H9 (cell line): Measurements from ENCODE around the gene TCF15. TPM values are rescaled to one million over a fixed set of nuclear protein-coding genes. Genes with fewer than 3 reads are reported as not detected.
"Not testable (repeated sequence)": the region's sequence is repeated elsewhere in the genome, so short reads cannot be mapped to it uniquely, and the experiment has no call there.

Source experiments
- DNase-seq: peaks from one replicate; pipeline ENCODE4 v3.0.0-alpha.2; 2017
- H2AFZ ChIP-seq: one replicate; pipeline ENCODE4 v1.6.1; 2013; ENCODE audit warnings: mild to moderate bottlenecking, low read length, control low read depth, moderate library complexity
- H2AK5ac ChIP-seq: 2 replicates; pipeline ENCODE4 v1.6.1; 2013; ENCODE audit warnings: low read length, control low read depth, mixed read lengths; ENCODE audit not compliant: insufficient read length
- H2BK120ac ChIP-seq: one replicate; pipeline ENCODE4 v1.6.1; 2013; ENCODE audit warnings: low read depth, mild to moderate bottlenecking, low read length, control low read depth, inconsistent platforms; ENCODE audit not compliant: poor library complexity, severe bottlenecking
- H2BK12ac ChIP-seq: 2 replicates; pipeline ENCODE4 v1.6.1; 2013; ENCODE audit warnings: low read length, control low read depth, mixed read lengths, low read depth; ENCODE audit not compliant: insufficient read length
- H2BK15ac ChIP-seq: 2 replicates; pipeline ENCODE4 v1.6.1; 2013; ENCODE audit warnings: low read depth, low read length, control low read depth
- H2BK20ac ChIP-seq: one replicate; pipeline ENCODE4 v1.6.1; 2013; ENCODE audit warnings: low read depth, mild to moderate bottlenecking, low read length, control low read depth, inconsistent platforms; ENCODE audit not compliant: poor library complexity, severe bottlenecking
- H2BK5ac ChIP-seq: 2 replicates; pipeline ENCODE4 v1.6.1; 2013; ENCODE audit warnings: low read length, control low read depth, mixed read lengths; ENCODE audit not compliant: insufficient read length
- H3K14ac ChIP-seq: 2 replicates; pipeline ENCODE4 v1.6.1; 2013; ENCODE audit warnings: low read length, control low read depth; ENCODE audit not compliant: insufficient read depth
- H3K18ac ChIP-seq: 2 replicates; pipeline ENCODE4 v1.6.1; 2013; ENCODE audit warnings: low read depth, mild to moderate bottlenecking, mixed read lengths, low read length, control low read depth; ENCODE audit not compliant: insufficient read length
- H3K23ac ChIP-seq: 2 replicates; pipeline ENCODE4 v1.6.1; 2013; ENCODE audit warnings: low read length, control low read depth, mixed read lengths, low read depth; ENCODE audit not compliant: insufficient read length
- H3K23me2 ChIP-seq: 2 replicates; pipeline ENCODE4 v1.6.1; 2013; ENCODE audit warnings: low read depth, mild to moderate bottlenecking, mixed read lengths, low read length, control low read depth; ENCODE audit not compliant: insufficient read length, poor library complexity, severe bottlenecking
- H3K27ac ChIP-seq: 2 replicates; pipeline ENCODE4 v1.5.1; 2013; ENCODE audit warnings: low read length, control low read depth, mixed read lengths, low read depth; ENCODE audit not compliant: insufficient read length
- H3K27me3 ChIP-seq: 2 replicates; pipeline ENCODE4 v1.6.1; 2013; ENCODE audit warnings: low read length, control low read depth, inconsistent platforms; ENCODE audit not compliant: insufficient read depth
- H3K4ac ChIP-seq: 2 replicates; pipeline ENCODE4 v1.6.1; 2013; ENCODE audit warnings: low read depth, mild to moderate bottlenecking, control low read depth, inconsistent platforms, low read length, moderate library complexity
- H3K4me1 ChIP-seq: 2 replicates; pipeline ENCODE4 v1.6.1; 2013; ENCODE audit warnings: low read length, control low read depth, inconsistent platforms; ENCODE audit not compliant: insufficient read depth
- H3K4me2 ChIP-seq: 2 replicates; pipeline ENCODE4 v1.6.1; 2013; ENCODE audit warnings: low read length, control low read depth, mixed read lengths; ENCODE audit not compliant: insufficient read length, insufficient read depth
- H3K56ac ChIP-seq: 2 replicates; pipeline ENCODE4 v1.6.1; 2013; ENCODE audit warnings: low read depth, mild to moderate bottlenecking, mixed read lengths, low read length, control low read depth; ENCODE audit not compliant: insufficient read length
- H3K79me1 ChIP-seq: 2 replicates; pipeline ENCODE4 v1.6.1; 2013; ENCODE audit warnings: low read depth, mild to moderate bottlenecking, moderate library complexity, low read length, control low read depth, inconsistent platforms; ENCODE audit not compliant: insufficient read depth, poor library complexity, severe bottlenecking
- H3K79me2 ChIP-seq: 2 replicates; pipeline ENCODE4 v1.6.1; 2013; ENCODE audit warnings: low read length, control low read depth, inconsistent platforms; ENCODE audit not compliant: insufficient read depth
- H3K9ac ChIP-seq: 2 replicates; pipeline ENCODE4 v1.6.1; 2013; ENCODE audit warnings: low read length, control low read depth, mixed read lengths; ENCODE audit not compliant: insufficient read length; ENCODE audit errors: extremely low read depth
- H3K9me3 ChIP-seq: one replicate; pipeline ENCODE4 v1.6.1; 2013; ENCODE audit warnings: low read depth, low read length, inconsistent platforms; ENCODE audit not compliant: control insufficient read depth
- H3T11ph ChIP-seq: one replicate; pipeline ENCODE4 v1.6.1; 2013; ENCODE audit warnings: mild to moderate bottlenecking, low read length, control low read depth, inconsistent platforms
- H4K20me1 ChIP-seq: one replicate; pipeline ENCODE4 v1.6.1; 2013; ENCODE audit not compliant: control insufficient read depth, insufficient read length, insufficient read depth
- H4K5ac ChIP-seq: 2 replicates; pipeline ENCODE4 v1.6.1; 2013; ENCODE audit warnings: low read depth, mild to moderate bottlenecking, mixed read lengths, low read length, control low read depth; ENCODE audit not compliant: insufficient read length
- H4K8ac ChIP-seq: replicated peaks from 2 replicates; pipeline ENCODE4 v1.6.1; 2013; ENCODE audit warnings: low read length, control low read depth, mixed read lengths, low read depth; ENCODE audit not compliant: insufficient read length
- H4K91ac ChIP-seq: 2 replicates; pipeline ENCODE4 v1.6.1; 2013; ENCODE audit warnings: low read depth, mild to moderate bottlenecking, moderate library complexity, mixed read lengths, low read length, control low read depth; ENCODE audit not compliant: insufficient read length
- H3K27ac Mint-ChIP-seq, 3 experiments: 2 replicates in 2 of 3; 3 replicates in 1 of 3; pipeline ENCODE4 v1.8.0; 2020 to 2021; ENCODE audit warnings: mixed read lengths in 3 of 3, mild to moderate bottlenecking in 1 of 3, moderate library complexity in 1 of 3
- H3K27me3 Mint-ChIP-seq: 2 replicates; pipeline ENCODE4 v1.8.0; 2021; ENCODE audit warnings: low read depth, mild to moderate bottlenecking, moderate library complexity, mixed read lengths
- H3K36me3 Mint-ChIP-seq, 3 experiments: 2 replicates in 2 of 3; 3 replicates in 1 of 3; pipeline ENCODE4 v1.8.0; 2020 to 2021; ENCODE audit warnings: low read depth in 3 of 3, mixed read lengths in 3 of 3; ENCODE audit not compliant: insufficient read depth in 1 of 3
- H3K4me1 Mint-ChIP-seq, 2 experiments: 2 replicates each; pipeline ENCODE4 v1.8.0; 2020; ENCODE audit warnings: mixed read lengths in 2 of 2
- H3K4me3 Mint-ChIP-seq, 2 experiments: 2 replicates in 1 of 2; 3 replicates in 1 of 2; pipeline ENCODE4 v1.8.0; 2020 to 2021; ENCODE audit warnings: mild to moderate bottlenecking in 2 of 2, mixed read lengths in 2 of 2, moderate library complexity in 1 of 2
- H3K9me3 Mint-ChIP-seq, 2 experiments: 2 replicates in 1 of 2; 3 replicates in 1 of 2; pipeline ENCODE4 v1.8.0; 2020; ENCODE audit warnings: mild to moderate bottlenecking in 2 of 2, mixed read lengths in 2 of 2, moderate library complexity in 1 of 2
- CTCF ChIP-seq: fragments of 200-600 bp; sonication (generic); conservative IDR thresholded peaks from 3 replicates; pipeline ENCODE4 v1.8.0; 2021; ENCODE audit warnings: antibody characterized with exemption, mild to moderate bottlenecking
- WGBS: extraction: QIAGEN DNeasy Blood & Tissue Kit; methylation state at CpG from one replicate; pipeline ENCODE4 v1.1.7; 2013; ENCODE audit warnings: missing lambda C conversion rate, low lambda C conversion rate, mixed read lengths; ENCODE audit not compliant: insufficient read length; ENCODE audit errors: extremely low coverage; 5-methylcytosine and 5-hydroxymethylcytosine counted together
- total RNA-seq: library from RNA; stranded (reverse); gene quantifications from 2 replicates; pipeline ENCODE4 v1.2.1, GENCODE V29; 2021

TCF15 gene
- total RNA-seq, 1 experiment from 2014 or later = 2.0 TPM

- no peak overlapping the region for H3K4me3 Mint-ChIP-seq
- WGBS = no CpG with 5 or more reads among the region's 57 CpGs
- no peak overlapping the region for H3K9ac ChIP-seq
These were observed 32.5 kb upstream of the TCF15 start for GRCh38 chr20:642398-643174.

DNA sequence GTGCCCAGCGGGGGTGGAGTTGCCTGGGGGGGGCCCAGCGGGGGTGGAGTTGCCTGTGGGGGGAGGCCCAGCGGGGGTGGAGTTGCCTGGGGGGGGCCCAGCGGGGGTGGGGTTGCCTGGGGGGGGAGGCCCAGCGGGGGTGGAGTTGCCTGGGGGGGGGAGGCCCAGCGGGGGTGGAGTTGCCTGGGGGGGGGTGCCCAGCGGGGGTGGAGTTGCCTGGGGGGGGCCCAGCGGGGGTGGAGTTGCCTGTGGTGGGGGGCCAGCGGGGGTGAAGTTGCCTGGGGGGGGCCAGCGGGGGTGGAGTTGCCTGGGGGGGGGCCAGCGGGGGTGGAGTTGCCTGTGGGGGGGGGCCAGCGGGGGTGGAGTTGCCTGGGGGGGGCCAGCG is 31.9 kb upstream of the TCF15 start:
- peaks cover 9 to 15% of the 10 kb centered on the region in 2 experiments for H3K4me1 Mint-ChIP-seq
- H3K23me2 ChIP-seq, H3K79me1 ChIP-seq, H3K9ac ChIP-seq, H3T11ph ChIP-seq, H4K5ac ChIP-seq, H4K91ac ChIP-seq, H3K27ac ChIP-seq, H3K4me2 ChIP-seq, H3K79me2 ChIP-seq, H3K4me3 Mint-ChIP-seq, H3K9me3 Mint-ChIP-seq, H2BK5ac ChIP-seq, DNase-seq, H2BK15ac ChIP-seq, H2BK12ac ChIP-seq, H4K8ac ChIP-seq, H3K18ac ChIP-seq, H2AFZ ChIP-seq, H3K14ac ChIP-seq, H2BK20ac ChIP-seq, H3K27ac Mint-ChIP-seq, H3K27me3 ChIP-seq, H2BK120ac ChIP-seq, H3K4ac ChIP-seq, H3K4me1 ChIP-seq, H3K23ac ChIP-seq, H4K20me1 ChIP-seq, H3K9me3 ChIP-seq, H3K27me3 Mint-ChIP-seq, H2AK5ac ChIP-seq, H3K36me3 Mint-ChIP-seq, H3K56ac ChIP-seq: not testable (repeated sequence)
- WGBS = no CpG with 5 or more reads among the region's 13 CpGs

More at GRCh38 chr20:642398-643174, 32.5 kb upstream of the TCF15 start:
- H3K23ac ChIP-seq = no peak overlapping the region
- H3K18ac ChIP-seq = no peak overlapping the region
- Mint-ChIP-seq H3K36me3 (peaks cover 3 to 8% (median 6%) of the 10 kb centered on the region in 3 experiments; a peak in 6 of 7 replicates), H3K27ac (peak overlapping the region in 1 of 3 experiments; percentile 28; a peak in 2 of 7 replicates), H3K9me3 (peaks cover 0 to 4% of the 10 kb centered on the region in 2 experiments; a peak in 3 of 5 replicates), H3K4me1 (peaks cover 9 to 15% of the 10 kb centered on the region in 2 experiments), H3K27me3 (peaks cover 6% of the 10 kb centered on the region)
- H2BK120ac ChIP-seq = no peak overlapping the region
- no peak overlapping the region for H3K4ac ChIP-seq
- no peak overlapping the region for H4K91ac ChIP-seq
- H2BK20ac ChIP-seq = no peak overlapping the region
- no peak overlapping the region for H2BK15ac ChIP-seq
- no peaks in the 10 kb centered on the region for H3K79me2 ChIP-seq
- no peaks in the 10 kb centered on the region for H4K20me1 ChIP-seq
- no peak overlapping the region for H3T11ph ChIP-seq
- no peak overlapping the region for H2AFZ ChIP-seq
- no peak overlapping the region for H4K8ac ChIP-seq
- H3K27ac ChIP-seq = no peak overlapping the region
- H3K23me2 ChIP-seq = no peaks in the 10 kb centered on the region
- no peaks in the 10 kb centered on the region; the same call in 1 of the 2 replicates for H3K4me1 ChIP-seq
- no peak overlapping the region for H2BK5ac ChIP-seq
- H2AK5ac ChIP-seq = no peak overlapping the region
- H3K56ac ChIP-seq = no peak overlapping the region
- no peaks in the 10 kb centered on the region for H3K9me3 ChIP-seq
- H3K4me2 ChIP-seq = no peak overlapping the region
- peak; percentile 82 for DNase-seq
- no peaks in the 10 kb centered on the region for H3K79me1 ChIP-seq
- no peak overlapping the region for H4K5ac ChIP-seq
- no peak overlapping the region for H3K14ac ChIP-seq
- no peak for TF ChIP-seq CTCF
- H3K27me3 ChIP-seq = no peaks in the 10 kb centered on the region
- H2BK12ac ChIP-seq = no peak overlapping the region
